SJCRH30 (cell line): ENCODE data around the gene TAF1B. TPM values are rescaled to one million over a fixed set of nuclear protein-coding genes. Genes with fewer than 3 reads are reported as not detected.
A peak's percentile ranks its signal among the peaks of the same experiment; 100 is the strongest.

Experiments used
- DNase-seq, 2 experiments: peaks; one replicate each; pipeline ENCODE4 v3.0.0-alpha.2; 2015 to 2020
- H3K27ac ChIP-seq: fragments of 250-450 bp; sonication (Bioruptor Pico); 2 replicates; pipeline ENCODE4 v1.5.1; 2020; ENCODE audit warnings: mild to moderate bottlenecking, moderate library complexity
- H3K27me3 ChIP-seq: fragments of 250-450 bp; sonication (Bioruptor Pico); 2 replicates; pipeline ENCODE4 v1.5.1; 2020; ENCODE audit warnings: mild to moderate bottlenecking, moderate library complexity
- H3K36me3 ChIP-seq: fragments of 250-450 bp; sonication (Bioruptor Pico); 2 replicates; pipeline ENCODE4 v1.5.1; 2020; ENCODE audit warnings: mild to moderate bottlenecking, moderate library complexity
- H3K4me1 ChIP-seq: fragments of 250-450 bp; sonication (Bioruptor Pico); 2 replicates; pipeline ENCODE4 v1.5.1; 2020; ENCODE audit warnings: mild to moderate bottlenecking, moderate library complexity
- H3K4me3 ChIP-seq: fragments of 250-450 bp; sonication (Bioruptor Pico); 2 replicates; pipeline ENCODE4 v1.5.1; 2020; ENCODE audit warnings: mild to moderate bottlenecking, moderate library complexity
- H3K9me3 ChIP-seq: fragments of 250-450 bp; sonication (Bioruptor Pico); replicated peaks from 2 replicates; pipeline ENCODE4 v1.5.1; 2020; ENCODE audit warnings: mild to moderate bottlenecking, moderate library complexity
- total RNA-seq: library from RNA; depleted of rRNA; stranded (reverse); fragments of >200 nt; shearing (Covaris generic); gene quantifications from 2 replicates; pipeline ENCODE4 v1.2.3, GENCODE V29; 2014

TAF1B gene
- total RNA-seq, 1 experiment from 2014 or later: 40.5 TPM

- Histone ChIP-seq H3K4me1 (no peaks in the 10 kb centered on the region), H3K9me3 (0 out of 2 replicates have a peak, but pooled peaks cover 3% of the 10 kb centered on the region), H3K36me3 (no peaks in the 10 kb centered on the region), H3K27ac (no peak overlapping the region), H3K27me3 (peaks cover 16% of the 10 kb centered on the region), H3K4me3 (no peak overlapping the region)
- no peak for DNase-seq
Observed at GRCh38 chr2:9814129-9814868, 29.0 kb upstream of the TAF1B start.

DNA sequence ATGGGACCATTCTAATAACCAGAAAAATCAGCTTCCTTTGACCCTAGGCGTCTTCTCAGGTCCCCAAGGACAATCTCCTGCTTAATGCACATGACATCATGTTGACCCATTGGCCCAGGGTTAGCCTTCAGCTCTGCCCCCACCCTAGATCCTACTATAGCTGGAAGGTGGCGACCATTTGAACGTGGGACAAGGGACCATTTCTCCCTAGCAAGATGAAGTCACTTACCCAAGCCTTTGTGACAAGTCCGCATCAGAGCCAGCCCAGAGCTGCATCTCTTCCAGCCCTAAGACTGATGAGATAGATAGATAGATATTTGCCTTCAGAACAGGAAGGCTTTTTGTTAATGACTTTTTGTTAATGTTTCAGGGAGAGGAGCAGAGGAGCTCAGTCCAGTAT is 28.2 kb upstream of the TAF1B start:
- H3K27me3 ChIP-seq: peaks cover 9% of the 10 kb centered on the region
- no peak for DNase-seq
- H3K9me3 ChIP-seq: 0 out of 2 replicates have a peak, but pooled peaks cover 3% of the 10 kb centered on the region
- no peak overlapping the region for H3K27ac ChIP-seq
- H3K4me3 ChIP-seq: no peak overlapping the region
- peaks cover 6% of the 10 kb centered on the region for H3K4me1 ChIP-seq
- no peaks in the 10 kb centered on the region for H3K36me3 ChIP-seq

- H3K9me3 ChIP-seq: 0 out of 2 replicates have a peak, but pooled peaks cover 3% of the 10 kb centered on the region
- H3K36me3 ChIP-seq: no peaks in the 10 kb centered on the region
- H3K4me1 ChIP-seq: peaks cover 6% of the 10 kb centered on the region
- no peak overlapping the region for H3K27ac ChIP-seq
- H3K4me3 ChIP-seq: no peak overlapping the region
- DNase-seq: no peak
- H3K27me3 ChIP-seq: peaks cover 4% of the 10 kb centered on the region; the same call in 1 of the 2 replicates
Observed at GRCh38 chr2:9815844-9816279, 27.4 kb upstream of the TAF1B start.

- Histone ChIP-seq H3K27me3 (no peaks in the 10 kb centered on the region), H3K4me1 (peaks cover 6% of the 10 kb centered on the region), H3K4me3 (no peak overlapping the region), H3K36me3 (no peaks in the 10 kb centered on the region), H3K9me3 (0 out of 2 replicates have a peak, but pooled peaks cover 3% of the 10 kb centered on the region), H3K27ac (no peak overlapping the region)
- DNase-seq: no peak
Observed at GRCh38 chr2:9818097-9818496, 25.2 kb upstream of the TAF1B start.

DNA sequence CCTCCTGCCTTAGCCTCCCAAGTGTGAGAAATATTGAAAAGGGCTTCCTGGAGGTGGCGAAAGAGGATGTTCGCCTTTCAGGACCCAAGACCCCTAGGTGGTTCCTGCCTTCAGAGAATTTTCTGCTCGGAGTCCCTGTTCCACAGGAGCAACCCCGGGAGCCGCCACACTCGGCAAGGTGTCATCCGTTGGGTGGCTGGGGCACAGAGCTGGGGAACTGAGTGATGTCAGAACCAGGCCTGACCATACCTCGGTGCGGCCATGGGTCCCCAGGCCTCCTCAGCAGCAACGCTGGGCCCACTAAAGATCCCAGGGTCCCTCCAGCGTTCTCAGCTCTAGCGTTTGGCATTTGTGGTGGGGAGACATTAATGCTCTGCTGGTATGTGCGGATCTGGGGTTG is 23.7 kb upstream of the TAF1B start:
- 0 out of 2 replicates have a peak, but pooled peaks cover 3% of the 10 kb centered on the region for H3K9me3 ChIP-seq
- H3K4me1 ChIP-seq: peaks cover 6% of the 10 kb centered on the region
- H3K27ac ChIP-seq: no peak overlapping the region
- H3K4me3 ChIP-seq: no peak overlapping the region
- no peaks in the 10 kb centered on the region for H3K36me3 ChIP-seq
- DNase-seq: no peak
- no peaks in the 10 kb centered on the region for H3K27me3 ChIP-seq

- H3K27ac ChIP-seq: no peak overlapping the region
- no peaks in the 10 kb centered on the region for H3K36me3 ChIP-seq
- no peak overlapping the region for H3K4me3 ChIP-seq
- 0 out of 2 replicates have a peak, but pooled peaks cover 3% of the 10 kb centered on the region for H3K9me3 ChIP-seq
- H3K27me3 ChIP-seq: no peaks in the 10 kb centered on the region; the same call in 1 of the 2 replicates
- peaks cover 12% of the 10 kb centered on the region for H3K4me1 ChIP-seq
- DNase-seq: peak; percentile 50 to 51
Observed at GRCh38 chr2:9820020-9820973, 23.0 kb upstream of the TAF1B start.

DNA sequence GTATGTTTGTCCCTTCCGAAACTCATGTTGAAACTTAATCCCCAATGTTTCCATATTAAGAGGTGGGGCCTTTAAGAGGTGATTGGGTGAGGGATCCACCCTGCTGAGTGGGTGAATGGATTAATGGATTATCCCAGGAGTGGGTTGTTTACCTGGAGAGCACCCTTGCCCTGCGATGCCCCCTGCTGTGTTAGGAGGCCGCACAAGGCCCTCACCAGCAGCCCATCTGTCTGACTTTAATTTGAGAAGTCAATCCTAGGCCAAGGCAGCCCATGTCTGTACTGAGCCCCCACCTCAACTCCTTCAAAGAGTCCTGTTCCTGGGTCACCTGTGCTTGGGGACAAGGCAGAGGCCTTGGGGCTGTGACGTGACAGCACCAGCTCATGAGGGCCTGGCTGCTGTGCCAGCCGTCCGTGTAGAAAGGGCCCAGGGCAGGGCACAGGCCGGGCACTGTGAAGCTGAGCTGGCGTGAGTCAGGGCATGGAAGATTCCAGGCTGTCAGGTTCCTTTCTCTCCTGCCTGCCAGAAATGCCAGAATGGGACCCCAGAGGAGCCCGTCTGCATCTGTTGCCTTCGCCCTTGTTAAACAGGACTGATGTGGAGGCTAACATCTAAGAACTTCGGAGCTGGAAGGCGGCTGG is 21.3 kb upstream of the TAF1B start:
- H3K4me3 ChIP-seq: no peak overlapping the region
- no peaks in the 10 kb centered on the region for H3K36me3 ChIP-seq
- H3K27me3 ChIP-seq: no peaks in the 10 kb centered on the region; the same call in 1 of the 2 replicates
- no peak overlapping the region for H3K27ac ChIP-seq
- H3K4me1 ChIP-seq: peaks cover 14% of the 10 kb centered on the region
- DNase-seq: no peak
- H3K9me3 ChIP-seq: 0 out of 2 replicates have a peak, but pooled peaks cover 3% of the 10 kb centered on the region

DNA sequence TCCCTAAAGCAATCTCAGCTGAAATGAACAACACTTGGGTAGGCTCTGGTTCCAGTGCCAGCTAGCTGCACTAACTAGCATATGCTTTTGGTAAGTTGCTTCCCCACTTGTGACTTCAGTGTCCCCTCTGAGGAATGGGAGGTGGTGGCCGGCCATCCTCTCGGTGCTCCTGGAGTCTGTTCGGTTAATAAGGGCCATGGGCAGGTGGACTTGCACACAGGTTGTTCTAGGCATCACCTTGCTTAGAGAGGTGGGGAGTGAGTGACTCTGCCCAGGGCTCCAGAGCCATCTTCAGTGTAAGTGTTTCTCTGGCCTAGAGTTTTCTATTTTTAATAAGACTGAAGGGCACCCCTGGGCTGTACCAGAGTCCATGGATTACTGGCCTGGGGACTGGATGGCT is 18.8 kb upstream of the TAF1B start:
- no peak overlapping the region for H3K4me3 ChIP-seq

DNA sequence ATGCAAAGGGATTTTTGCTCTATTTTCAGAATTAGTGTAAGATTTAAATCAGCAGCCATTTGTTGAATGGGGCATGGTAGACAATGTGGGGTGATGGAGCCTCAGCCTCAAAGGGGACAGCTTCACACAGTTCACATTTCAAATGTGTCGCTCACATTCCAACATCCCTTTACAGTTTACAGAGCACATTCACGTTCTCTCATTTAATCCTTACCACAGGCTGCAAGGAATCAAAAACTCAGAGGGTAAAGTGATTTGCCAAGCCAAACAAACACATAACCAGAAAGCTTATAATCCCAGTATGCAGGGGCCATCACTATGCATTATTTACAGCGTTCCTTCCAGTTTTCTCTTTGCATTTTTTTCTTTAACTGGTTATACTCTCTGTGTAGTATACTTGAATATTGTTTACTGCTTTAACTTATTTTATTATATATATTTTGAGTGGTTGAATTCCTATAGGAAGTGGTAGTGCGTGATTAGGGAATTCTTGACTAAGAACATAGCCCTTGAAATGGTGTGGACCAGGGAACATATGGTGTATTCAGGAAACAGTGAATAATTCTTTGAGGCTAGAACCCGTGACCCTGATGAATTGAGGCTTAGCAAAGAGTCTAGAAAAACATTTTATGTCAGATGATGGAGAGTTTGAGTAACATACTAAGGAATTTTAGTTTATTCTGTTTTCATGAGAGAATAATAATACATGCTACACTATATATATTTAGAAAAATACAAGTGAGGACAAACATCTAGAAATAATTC is 18.1 kb upstream of the TAF1B start:
- peaks cover 8% of the 10 kb centered on the region for H3K4me1 ChIP-seq
- no peaks in the 10 kb centered on the region for H3K36me3 ChIP-seq
- DNase-seq: no peak
- no peak overlapping the region for H3K27ac ChIP-seq
- peaks cover 3% of the 10 kb centered on the region for H3K27me3 ChIP-seq
- H3K4me3 ChIP-seq: no peak overlapping the region
- H3K9me3 ChIP-seq: no peaks in the 10 kb centered on the region

More for the DNA sequence above, 18.8 kb upstream of the TAF1B start:
- no peaks in the 10 kb centered on the region for H3K36me3 ChIP-seq
- H3K4me1 ChIP-seq: peaks cover 14% of the 10 kb centered on the region
- H3K27me3 ChIP-seq: no peaks in the 10 kb centered on the region; the same call in none of the 2 replicates
- H3K27ac ChIP-seq: no peak overlapping the region
- no peaks in the 10 kb centered on the region for H3K9me3 ChIP-seq
- DNase-seq: no peak

- no peak for DNase-seq
- Histone ChIP-seq H3K4me1 (peaks cover 8% of the 10 kb centered on the region), H3K27ac (no peak overlapping the region), H3K36me3 (no peaks in the 10 kb centered on the region), H3K27me3 (peaks cover 3% of the 10 kb centered on the region), H3K4me3 (no peak overlapping the region), H3K9me3 (no peaks in the 10 kb centered on the region)
Observed at GRCh38 chr2:9826208-9826607, 17.1 kb upstream of the TAF1B start.

DNA sequence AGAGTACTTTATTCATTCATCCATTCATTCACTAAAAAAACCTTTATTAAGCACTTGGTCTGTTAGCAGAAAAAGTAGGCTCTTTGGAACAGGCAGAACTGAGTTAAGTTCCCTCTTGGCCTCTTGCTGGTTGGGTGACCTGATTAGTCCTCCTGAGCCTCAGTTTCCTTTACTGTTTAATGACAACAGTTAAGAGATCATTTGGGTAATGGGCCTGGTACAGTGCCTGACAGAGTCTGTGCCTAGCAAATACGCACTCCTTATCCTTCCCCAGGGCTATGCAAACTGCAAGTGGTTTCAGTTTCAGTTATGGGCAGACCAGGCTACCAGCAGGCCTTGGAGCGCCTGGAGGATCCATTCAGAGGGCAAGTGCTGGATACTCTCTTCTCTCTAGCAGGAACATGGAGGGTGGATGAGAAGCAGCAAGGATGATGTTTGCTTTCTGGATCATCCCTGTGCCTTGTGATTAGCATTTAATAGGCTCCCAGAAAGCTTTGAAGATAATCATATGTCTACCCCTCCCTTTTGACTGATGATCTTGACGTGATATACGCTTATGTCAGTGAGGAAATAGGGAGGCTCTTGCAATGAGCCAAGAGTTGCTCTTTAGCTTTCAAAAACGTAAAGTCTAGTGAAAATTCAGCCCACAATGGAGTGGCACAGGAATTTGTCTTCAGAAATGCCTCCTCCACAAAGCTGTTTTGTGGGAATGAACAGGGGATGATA is 12.4 kb upstream of the TAF1B start:
- no peaks in the 10 kb centered on the region for H3K36me3 ChIP-seq

GRCh38 chr2:9831670-9832069 is 11.6 kb upstream of the TAF1B start:
- H3K4me3 ChIP-seq: no peak overlapping the region
- H3K27ac ChIP-seq: no peak overlapping the region
- H3K27me3 ChIP-seq: peaks cover 3% of the 10 kb centered on the region; the same call in 1 of the 2 replicates
- H3K9me3 ChIP-seq: no peaks in the 10 kb centered on the region
- DNase-seq: no peak
- no peaks in the 10 kb centered on the region for H3K36me3 ChIP-seq
- 0 out of 2 replicates have a peak, but pooled peaks cover 1% of the 10 kb centered on the region for H3K4me1 ChIP-seq

More for the DNA sequence above, 12.4 kb upstream of the TAF1B start:
- Histone ChIP-seq H3K9me3 (no peaks in the 10 kb centered on the region), H3K4me3 (no peak overlapping the region), H3K27me3 (peaks cover 3% of the 10 kb centered on the region; the same call in 1 of the 2 replicates), H3K4me1 (no peaks in the 10 kb centered on the region), H3K27ac (no peak overlapping the region)
- DNase-seq: no peak

- no peak overlapping the region for H3K4me3 ChIP-seq
- peaks cover 3% of the 10 kb centered on the region; the same call in 1 of the 2 replicates for H3K27me3 ChIP-seq
- H3K36me3 ChIP-seq: no peaks in the 10 kb centered on the region
- H3K9me3 ChIP-seq: no peaks in the 10 kb centered on the region
- no peak for DNase-seq
- H3K4me1 ChIP-seq: peaks cover 9% of the 10 kb centered on the region; the same call in 1 of the 2 replicates
- no peak overlapping the region for H3K27ac ChIP-seq
Observed at GRCh38 chr2:9832586-9832985, 10.7 kb upstream of the TAF1B start.
